ENCODE results near the gene PHF11.

The PHF11 gene

GRCh38 chr13:49498206-49498605 is 2.5 kb downstream of the PHF11 start:
- no peak overlapping the region for H3K4me3 ChIP-seq (ENCODE audit: low read length in 2 of 2)
- peaks cover 4% of the 10 kb centered on the region for H3K4me1 ChIP-seq (ENCODE audit: control insufficient read depth, insufficient read depth, low read length)
- H3K36me3 ChIP-seq (ENCODE audit: control insufficient read depth in 2 of 2, insufficient read depth in 2 of 2, low read length in 2 of 2) = no peaks in the 10 kb centered on the region
- H3K9me3 ChIP-seq (ENCODE audit: control insufficient read depth in 2 of 2, low read length in 2 of 2) = no peaks in the 10 kb centered on the region
- no peak overlapping the region for H3K9ac ChIP-seq (ENCODE audit: low read length in 2 of 2)
- no peak overlapping the region for H3K27ac ChIP-seq (ENCODE audit: low read length)
- H3K27me3 ChIP-seq (ENCODE audit: control insufficient read depth in 1 of 2, insufficient read depth in 2 of 2, low read length in 2 of 2) = no peaks in the 10 kb centered on the region

- H3K27me3 ChIP-seq (ENCODE audit: control insufficient read depth in 1 of 2, insufficient read depth in 2 of 2, low read length in 2 of 2) = no peaks in the 10 kb centered on the region
- H3K9me3 ChIP-seq (ENCODE audit: control insufficient read depth in 2 of 2, low read length in 2 of 2) = no peaks in the 10 kb centered on the region
- no peak overlapping the region for H3K27ac ChIP-seq (ENCODE audit: low read length)
- H3K36me3 ChIP-seq (ENCODE audit: control insufficient read depth in 2 of 2, insufficient read depth in 2 of 2, low read length in 2 of 2) = no peaks in the 10 kb centered on the region
- H3K4me1 ChIP-seq (ENCODE audit: control insufficient read depth, insufficient read depth, low read length) = peaks cover 4% of the 10 kb centered on the region
- no peak overlapping the region for H3K4me3 ChIP-seq (ENCODE audit: low read length in 2 of 2)
- no peak overlapping the region for H3K9ac ChIP-seq (ENCODE audit: low read length in 2 of 2)
Measured at GRCh38 chr13:49499889-49500660, 4.3 kb downstream of the PHF11 start.

- no peak overlapping the region for H3K27ac ChIP-seq (ENCODE audit: low read length)
- no peaks in the 10 kb centered on the region for H3K36me3 ChIP-seq (ENCODE audit: control insufficient read depth in 2 of 2, insufficient read depth in 2 of 2, low read length in 2 of 2)
- H3K9me3 ChIP-seq (ENCODE audit: control insufficient read depth in 2 of 2, low read length in 2 of 2) = no peaks in the 10 kb centered on the region
- H3K4me3 ChIP-seq (ENCODE audit: low read length in 2 of 2) = no peak overlapping the region
- H3K27me3 ChIP-seq (ENCODE audit: control insufficient read depth in 1 of 2, insufficient read depth in 2 of 2, low read length in 2 of 2) = no peaks in the 10 kb centered on the region
- no peak overlapping the region for H3K9ac ChIP-seq (ENCODE audit: low read length in 2 of 2)
- no peaks in the 10 kb centered on the region for H3K4me1 ChIP-seq (ENCODE audit: control insufficient read depth, insufficient read depth, low read length)
Measured at GRCh38 chr13:49502954-49503353, 7.2 kb downstream of the PHF11 start.

GRCh38 chr13:49503951-49504350 is 8.2 kb downstream of the PHF11 start:
- Histone ChIP-seq H3K27ac (ENCODE audit: low read length) (no peak overlapping the region), H3K27me3 (ENCODE audit: control insufficient read depth in 1 of 2, insufficient read depth in 2 of 2, low read length in 2 of 2) (no peaks in the 10 kb centered on the region), H3K9me3 (ENCODE audit: control insufficient read depth in 2 of 2, low read length in 2 of 2) (no peaks in the 10 kb centered on the region), H3K4me1 (ENCODE audit: control insufficient read depth, insufficient read depth, low read length) (no peaks in the 10 kb centered on the region), H3K9ac (ENCODE audit: low read length in 2 of 2) (no peak overlapping the region), H3K4me3 (ENCODE audit: low read length in 2 of 2) (no peak overlapping the region), H3K36me3 (ENCODE audit: control insufficient read depth in 2 of 2, insufficient read depth in 2 of 2, low read length in 2 of 2) (no peaks in the 10 kb centered on the region)

DNA sequence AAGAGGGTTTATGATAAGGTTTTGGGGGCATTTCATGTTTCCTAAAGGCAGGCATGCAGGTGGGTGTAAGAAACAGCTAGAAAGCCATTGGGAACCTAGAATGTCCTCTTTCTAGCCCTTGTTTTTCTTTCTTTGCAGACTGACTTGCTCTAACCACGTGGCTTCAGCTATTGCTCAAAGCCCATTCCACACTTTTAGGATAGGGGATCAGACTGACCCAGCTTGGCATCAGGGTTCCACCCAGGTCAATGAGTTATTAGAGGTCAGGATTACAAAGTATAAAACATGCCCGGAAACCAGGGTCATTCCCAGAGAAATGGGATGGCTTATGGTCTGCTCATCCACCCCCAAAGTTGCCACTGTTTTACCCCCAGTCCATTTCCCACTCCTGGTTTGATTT is 16.8 kb downstream of the PHF11 start:
- no peaks in the 10 kb centered on the region for H3K9me3 ChIP-seq (ENCODE audit: control insufficient read depth in 2 of 2, low read length in 2 of 2)
- H3K4me1 ChIP-seq (ENCODE audit: control insufficient read depth, insufficient read depth, low read length) = no peaks in the 10 kb centered on the region
- H3K27me3 ChIP-seq (ENCODE audit: control insufficient read depth in 1 of 2, insufficient read depth in 2 of 2, low read length in 2 of 2) = no peaks in the 10 kb centered on the region
- no peak overlapping the region for H3K4me3 ChIP-seq (ENCODE audit: low read length in 2 of 2)
- peaks cover 21 to 25% of the 10 kb centered on the region in 2 donors for H3K36me3 ChIP-seq (ENCODE audit: control insufficient read depth in 2 of 2, insufficient read depth in 2 of 2, low read length in 2 of 2)
- no peak overlapping the region for H3K9ac ChIP-seq (ENCODE audit: low read length in 2 of 2)
- H3K27ac ChIP-seq (ENCODE audit: low read length) = no peak overlapping the region

DNA sequence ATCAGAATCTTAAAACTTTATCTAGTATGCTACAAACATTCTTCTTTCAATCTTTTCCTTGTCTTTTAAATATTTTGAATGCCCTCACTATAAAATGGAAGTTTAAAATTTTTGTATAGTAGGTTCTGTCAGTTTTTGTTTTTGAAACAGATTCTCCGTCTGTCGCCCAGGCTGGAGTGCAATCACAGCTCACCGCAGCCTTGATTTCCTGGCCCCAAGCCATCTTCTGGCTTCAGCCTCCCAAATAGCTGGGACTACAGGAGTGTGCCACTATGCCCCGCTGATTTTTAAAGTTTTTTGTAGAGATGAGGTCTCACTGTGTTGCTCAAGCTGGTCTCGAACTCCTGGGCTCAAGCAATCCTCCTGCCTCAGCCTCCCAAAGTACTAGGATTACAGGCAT is 20.7 kb downstream of the PHF11 start:
- Histone ChIP-seq H3K36me3 (ENCODE audit: control insufficient read depth in 2 of 2, insufficient read depth in 2 of 2, low read length in 2 of 2) (peaks cover 21 to 43% of the 10 kb centered on the region in 2 donors), H3K4me3 (ENCODE audit: low read length in 2 of 2) (no peak overlapping the region), H3K27me3 (ENCODE audit: control insufficient read depth in 1 of 2, insufficient read depth in 2 of 2, low read length in 2 of 2) (no peaks in the 10 kb centered on the region), H3K9me3 (ENCODE audit: control insufficient read depth in 2 of 2, low read length in 2 of 2) (no peaks in the 10 kb centered on the region), H3K4me1 (ENCODE audit: control insufficient read depth, insufficient read depth, low read length) (no peaks in the 10 kb centered on the region), H3K27ac (ENCODE audit: low read length) (no peak overlapping the region), H3K9ac (ENCODE audit: low read length in 2 of 2) (no peak overlapping the region)

DNA sequence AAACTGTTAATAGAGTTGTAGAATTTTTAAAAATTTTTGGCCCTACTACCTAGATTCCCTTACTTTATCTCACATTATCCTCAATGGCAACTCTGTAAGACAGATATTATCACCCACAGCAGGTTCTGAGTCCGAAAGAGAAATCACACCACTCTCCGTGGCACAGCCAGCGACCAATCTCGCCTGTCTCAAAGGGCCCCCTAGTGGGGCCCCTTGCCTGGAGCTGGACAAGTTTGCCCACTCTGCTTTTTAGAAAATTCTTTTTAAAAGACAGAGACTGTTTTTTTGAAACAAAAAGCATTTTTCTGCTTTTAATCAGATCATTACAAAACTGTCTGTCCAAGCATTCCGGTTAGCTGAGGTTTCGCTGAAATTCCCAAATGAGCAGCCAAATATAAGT is 21.7 kb downstream of the PHF11 start:
- Histone ChIP-seq H3K9ac (ENCODE audit: low read length in 2 of 2) (no peak overlapping the region), H3K27ac (ENCODE audit: low read length) (no peak overlapping the region), H3K4me3 (ENCODE audit: low read length in 2 of 2) (no peak overlapping the region), H3K36me3 (ENCODE audit: control insufficient read depth in 2 of 2, insufficient read depth in 2 of 2, low read length in 2 of 2) (peaks cover 21 to 47% of the 10 kb centered on the region in 2 donors), H3K27me3 (ENCODE audit: control insufficient read depth in 1 of 2, insufficient read depth in 2 of 2, low read length in 2 of 2) (no peaks in the 10 kb centered on the region), H3K9me3 (ENCODE audit: control insufficient read depth in 2 of 2, low read length in 2 of 2) (no peaks in the 10 kb centered on the region), H3K4me1 (ENCODE audit: control insufficient read depth, insufficient read depth, low read length) (no peaks in the 10 kb centered on the region)

GRCh38 chr13:49521224-49521623 is 25.5 kb downstream of the PHF11 start:
- no peaks in the 10 kb centered on the region for H3K27me3 ChIP-seq (ENCODE audit: control insufficient read depth in 1 of 2, insufficient read depth in 2 of 2, low read length in 2 of 2)
- no peaks in the 10 kb centered on the region for H3K9me3 ChIP-seq (ENCODE audit: control insufficient read depth in 2 of 2, low read length in 2 of 2)
- no peak overlapping the region for H3K9ac ChIP-seq (ENCODE audit: low read length in 2 of 2)
- H3K36me3 ChIP-seq (ENCODE audit: control insufficient read depth in 2 of 2, insufficient read depth in 2 of 2, low read length in 2 of 2) = peaks cover 2 to 28% of the 10 kb centered on the region in 2 donors
- H3K4me3 ChIP-seq (ENCODE audit: low read length in 2 of 2) = no peak overlapping the region
- H3K4me1 ChIP-seq (ENCODE audit: control insufficient read depth, insufficient read depth, low read length) = no peaks in the 10 kb centered on the region
- no peak overlapping the region for H3K27ac ChIP-seq (ENCODE audit: low read length)

- H3K4me1 ChIP-seq (ENCODE audit: control insufficient read depth, insufficient read depth, low read length) = no peaks in the 10 kb centered on the region
- H3K9me3 ChIP-seq (ENCODE audit: control insufficient read depth in 2 of 2, low read length in 2 of 2) = no peaks in the 10 kb centered on the region
- H3K4me3 ChIP-seq (ENCODE audit: low read length in 2 of 2) = no peak overlapping the region
- H3K9ac ChIP-seq (ENCODE audit: low read length in 2 of 2) = no peak overlapping the region
- no peak overlapping the region for H3K27ac ChIP-seq (ENCODE audit: low read length)
- H3K36me3 ChIP-seq (ENCODE audit: control insufficient read depth in 2 of 2, insufficient read depth in 2 of 2, low read length in 2 of 2) = peaks cover 3 to 25% of the 10 kb centered on the region in 2 donors
- H3K27me3 ChIP-seq (ENCODE audit: control insufficient read depth in 1 of 2, insufficient read depth in 2 of 2, low read length in 2 of 2) = no peaks in the 10 kb centered on the region
Measured at GRCh38 chr13:49524740-49525501, 29.2 kb downstream of the PHF11 start.

- H3K9me3 ChIP-seq (ENCODE audit: control insufficient read depth in 2 of 2, low read length in 2 of 2) = no peaks in the 10 kb centered on the region
- no peak overlapping the region for H3K27ac ChIP-seq (ENCODE audit: low read length)
- H3K4me3 ChIP-seq (ENCODE audit: low read length in 2 of 2) = no peak overlapping the region
- no peaks in the 10 kb centered on the region for H3K27me3 ChIP-seq (ENCODE audit: control insufficient read depth in 1 of 2, insufficient read depth in 2 of 2, low read length in 2 of 2)
- no peak overlapping the region for H3K9ac ChIP-seq (ENCODE audit: low read length in 2 of 2)
- H3K36me3 ChIP-seq (ENCODE audit: control insufficient read depth in 2 of 2, insufficient read depth in 2 of 2, low read length in 2 of 2) = peaks cover 3 to 15% of the 10 kb centered on the region in 2 donors
- no peaks in the 10 kb centered on the region for H3K4me1 ChIP-seq (ENCODE audit: control insufficient read depth, insufficient read depth, low read length)
Measured at GRCh38 chr13:49527123-49527522, 31.4 kb downstream of the PHF11 start.

DNA sequence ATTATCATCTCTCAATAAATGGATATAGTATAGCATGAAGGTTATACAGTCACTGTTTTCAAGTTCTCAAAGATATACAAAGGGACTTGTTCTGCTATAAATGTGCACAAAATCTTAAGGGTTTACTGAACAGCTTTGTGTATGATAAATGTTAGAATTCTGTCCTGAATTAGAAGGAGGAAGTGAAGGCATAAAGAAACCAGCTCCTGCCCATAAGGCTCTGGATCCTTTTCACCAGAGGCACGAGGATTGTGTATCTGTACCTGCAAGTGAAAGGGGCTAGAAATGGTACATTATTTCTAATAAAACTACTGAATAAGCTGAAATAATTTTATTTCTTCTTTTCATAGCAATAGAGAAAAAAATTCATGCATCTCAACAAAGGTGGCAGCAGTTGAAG is 32.4 kb downstream of the PHF11 start:
- no peak overlapping the region for H3K9ac ChIP-seq (ENCODE audit: low read length in 2 of 2)
- H3K36me3 ChIP-seq (ENCODE audit: control insufficient read depth in 2 of 2, insufficient read depth in 2 of 2, low read length in 2 of 2) = peaks cover 3 to 13% of the 10 kb centered on the region in 2 donors
- no peaks in the 10 kb centered on the region for H3K4me1 ChIP-seq (ENCODE audit: control insufficient read depth, insufficient read depth, low read length)
- H3K27ac ChIP-seq (ENCODE audit: low read length) = no peak overlapping the region
- H3K4me3 ChIP-seq (ENCODE audit: low read length in 2 of 2) = no peak overlapping the region
- no peaks in the 10 kb centered on the region for H3K27me3 ChIP-seq (ENCODE audit: control insufficient read depth in 1 of 2, insufficient read depth in 2 of 2, low read length in 2 of 2)
- no peaks in the 10 kb centered on the region for H3K9me3 ChIP-seq (ENCODE audit: control insufficient read depth in 2 of 2, low read length in 2 of 2)

Measured in stomach smooth muscle (tissue), 2 donors.